GM23248 (cell line): ENCODE data around the gene CASK. TPM values are rescaled to one million over a fixed set of nuclear protein-coding genes. Genes with fewer than 3 reads are reported as not detected.

Source experiments
- DNase-seq: peaks from one replicate; pipeline ENCODE4 v3.0.0-alpha.2; 2015
- H2AFZ ChIP-seq: fragments of 200-600 bp; sonication (generic); 2 replicates; pipeline ENCODE4 v1.6.1; 2016; ENCODE audit warnings: antibody characterized with exemption
- H3F3A ChIP-seq: fragments of 200-600 bp; sonication (generic); 2 replicates; pipeline ENCODE4 v1.6.1; 2016; ENCODE audit warnings: mild to moderate bottlenecking, antibody characterized with exemption, mixed run types; ENCODE audit not compliant: insufficient read depth
- H3K27ac ChIP-seq: fragments of 200-600 bp; sonication (generic); 2 replicates; pipeline ENCODE4 v1.5.1; 2016; ENCODE audit warnings: mild to moderate bottlenecking
- H3K27me3 ChIP-seq: fragments of 200-600 bp; sonication (generic); replicated peaks from 2 replicates; pipeline ENCODE4 v1.6.1; 2016; ENCODE audit warnings: mild to moderate bottlenecking; ENCODE audit not compliant: insufficient read depth
- H3K36me3 ChIP-seq: fragments of 200-600 bp; sonication (generic); 2 replicates; pipeline ENCODE4 v1.6.1; 2016; ENCODE audit warnings: low read depth, mild to moderate bottlenecking
- H3K4me1 ChIP-seq: fragments of 200-600 bp; sonication (generic); 2 replicates; pipeline ENCODE4 v1.6.1; 2016; ENCODE audit warnings: mild to moderate bottlenecking; ENCODE audit not compliant: insufficient read depth
- H3K4me2 ChIP-seq: fragments of 200-600 bp; sonication (generic); one replicate; pipeline ENCODE4 v1.6.1; 2016; ENCODE audit warnings: mild to moderate bottlenecking; ENCODE audit not compliant: unreplicated experiment
- H3K4me3 ChIP-seq: fragments of 200-600 bp; sonication (generic); 2 replicates; pipeline ENCODE4 v1.5.1; 2016; ENCODE audit warnings: mild to moderate bottlenecking
- H3K79me2 ChIP-seq: fragments of 200-600 bp; sonication (generic); 2 replicates; pipeline ENCODE4 v1.6.1; 2016; ENCODE audit warnings: mild to moderate bottlenecking; ENCODE audit not compliant: insufficient read depth
- H3K9ac ChIP-seq: fragments of 200-600 bp; sonication (generic); 2 replicates; pipeline ENCODE4 v1.6.1; 2016; ENCODE audit warnings: mild to moderate bottlenecking
- H3K9me2 ChIP-seq: fragments of 200-600 bp; sonication (generic); 2 replicates; pipeline ENCODE4 v1.6.1; 2016; ENCODE audit warnings: mixed run types, mild to moderate bottlenecking, moderate library complexity; ENCODE audit not compliant: insufficient read depth
- H3K9me3 ChIP-seq: fragments of 200-600 bp; sonication (generic); one replicate; pipeline ENCODE4 v1.6.1; 2017; ENCODE audit warnings: low read depth
- H4K20me1 ChIP-seq: fragments of 200-600 bp; sonication (generic); 2 replicates; pipeline ENCODE4 v1.6.0; 2016; ENCODE audit not compliant: insufficient read depth
- EZH2 ChIP-seq: fragments of 200-600 bp; sonication (generic); IDR thresholded peaks from 2 replicates; pipeline ENCODE4 v1.6.1; 2018; ENCODE audit warnings: antibody characterized with exemption, mild to moderate bottlenecking; ENCODE audit not compliant: insufficient read depth, poor library complexity, severe bottlenecking
- EZH2phosphoT487 ChIP-seq: fragments of 200-600 bp; sonication (generic); IDR thresholded peaks from 2 replicates; pipeline ENCODE4 v1.6.1; 2018; ENCODE audit warnings: antibody characterized with exemption, moderate library complexity, mild to moderate bottlenecking, low read depth; ENCODE audit not compliant: insufficient read depth
- WGBS, 2 experiments: methylation state at CpG; one replicate each; pipeline ENCODE4 v1.1.6; 2015 to 2017; ENCODE audit warnings: low lambda C conversion rate in 2 of 2, low coverage in 1 of 2; ENCODE audit errors: missing lambda C conversion rate in 2 of 2; 5-methylcytosine and 5-hydroxymethylcytosine counted together
- in situ Hi-C: fragments of 300-500 bp; cut with MboI; formaldehyde crosslinking; loops from 2 replicates; pipeline ENCODE4 v1.15.0; 2020
- polyA plus RNA-seq: library from polyadenylated mRNA; unstranded; fragments of >200 nt; fragmentation: Nextera tagmentation; extraction: Ambion mirVana; gene quantifications from 2 replicates; pipeline ENCODE4 v1.2.1, GENCODE V29; 2016
- total RNA-seq: library from RNA; depleted of rRNA; stranded (reverse); fragments of >200 nt; shearing (Covaris generic); gene quantifications from 2 replicates; pipeline ENCODE4 v1.2.3, GENCODE V29; 2014

CASK gene
- total and polyA plus RNA-seq, 2 experiments from 2014 or later: 2.5 to 29.2 TPM

GRCh38 chrX:41708486-41708885 is 214.9 kb downstream of the CASK start:
- H3K79me2 ChIP-seq: no peaks in the 10 kb centered on the region
- WGBS, 2 experiments: 44 to 50% methylated on average over 3 of the region's 3 CpGs
- H3K27ac ChIP-seq: no peak overlapping the region
- no peak overlapping the region for H3K4me2 ChIP-seq
- no peaks in the 10 kb centered on the region for H3K9me3 ChIP-seq
- no peak for DNase-seq
- in situ Hi-C loops: no loop called here
- H3K4me1 ChIP-seq: no peaks in the 10 kb centered on the region
- no peaks in the 10 kb centered on the region for H3K27me3 ChIP-seq
- no peaks in the 10 kb centered on the region for H4K20me1 ChIP-seq
- no peak overlapping the region for H3K4me3 ChIP-seq
- no peaks in the 10 kb centered on the region for H3K9me2 ChIP-seq
- no peaks in the 10 kb centered on the region for H3F3A ChIP-seq
- TF ChIP-seq EZH2 (no peak), EZH2phosphoT487 (no peak)
- no peak overlapping the region for H2AFZ ChIP-seq
- no peak overlapping the region for H3K9ac ChIP-seq
- no peaks in the 10 kb centered on the region for H3K36me3 ChIP-seq

GRCh38 chrX:41707218-41707617 is 216.1 kb downstream of the CASK start:
- Histone ChIP-seq H3K27me3 (no peaks in the 10 kb centered on the region), H4K20me1 (no peaks in the 10 kb centered on the region), H2AFZ (no peak overlapping the region), H3K4me3 (no peak overlapping the region), H3K4me1 (no peaks in the 10 kb centered on the region), H3K9ac (no peak overlapping the region), H3K9me3 (no peaks in the 10 kb centered on the region), H3K36me3 (no peaks in the 10 kb centered on the region), H3F3A (no peaks in the 10 kb centered on the region), H3K4me2 (no peak overlapping the region), H3K27ac (no peak overlapping the region), H3K9me2 (no peaks in the 10 kb centered on the region), H3K79me2 (no peaks in the 10 kb centered on the region)
- no peak for DNase-seq
- in situ Hi-C loops: no loop called here
- no peak for TF ChIP-seq EZH2phosphoT487
- TF ChIP-seq EZH2: no peak
- WGBS, 2 experiments: 100% methylated on average over 1 of the region's 1 CpG

GRCh38 chrX:41705680-41706374 is 217.5 kb downstream of the CASK start:
- no peaks in the 10 kb centered on the region for H3K9me3 ChIP-seq
- no peak for DNase-seq
- H3K4me2 ChIP-seq: no peak overlapping the region
- H3K9me2 ChIP-seq: no peaks in the 10 kb centered on the region
- TF ChIP-seq EZH2: no peak
- TF ChIP-seq EZH2phosphoT487: no peak
- H3K79me2 ChIP-seq: no peaks in the 10 kb centered on the region
- no peaks in the 10 kb centered on the region for H3K4me1 ChIP-seq
- H3F3A ChIP-seq: no peaks in the 10 kb centered on the region
- no peaks in the 10 kb centered on the region for H3K36me3 ChIP-seq
- no peaks in the 10 kb centered on the region for H3K27me3 ChIP-seq
- H3K9ac ChIP-seq: no peak overlapping the region
- in situ Hi-C loops: no loop called here
- no peaks in the 10 kb centered on the region for H4K20me1 ChIP-seq
- no peak overlapping the region for H2AFZ ChIP-seq
- H3K4me3 ChIP-seq: no peak overlapping the region
- H3K27ac ChIP-seq: no peak overlapping the region
- 94 to 97% methylated on average over 3 of the region's 3 CpGs for WGBS, 2 experiments

GRCh38 chrX:41705042-41705441 is 218.3 kb downstream of the CASK start:
- no peaks in the 10 kb centered on the region for H4K20me1 ChIP-seq
- H3F3A ChIP-seq: no peaks in the 10 kb centered on the region
- in situ Hi-C loops: no loop called here
- no peak overlapping the region for H3K27ac ChIP-seq
- H3K27me3 ChIP-seq: no peaks in the 10 kb centered on the region
- no peaks in the 10 kb centered on the region for H3K9me2 ChIP-seq
- H3K4me1 ChIP-seq: no peaks in the 10 kb centered on the region
- H3K4me3 ChIP-seq: no peak overlapping the region
- H3K79me2 ChIP-seq: no peaks in the 10 kb centered on the region
- H3K9ac ChIP-seq: no peak overlapping the region
- H3K36me3 ChIP-seq: no peaks in the 10 kb centered on the region
- no peak for TF ChIP-seq EZH2
- no peak for TF ChIP-seq EZH2phosphoT487
- 78 to 100% methylated on average over 1 of the region's 1 CpG for WGBS, 2 experiments
- no peak for DNase-seq
- H3K9me3 ChIP-seq: no peaks in the 10 kb centered on the region
- no peak overlapping the region for H2AFZ ChIP-seq
- no peak overlapping the region for H3K4me2 ChIP-seq

GRCh38 chrX:41703574-41704029 is 219.8 kb downstream of the CASK start:
- H3K4me2 ChIP-seq: no peak overlapping the region
- H3K36me3 ChIP-seq: no peaks in the 10 kb centered on the region
- H3K9me3 ChIP-seq: no peaks in the 10 kb centered on the region
- no peaks in the 10 kb centered on the region for H3K27me3 ChIP-seq
- no peak for DNase-seq
- in situ Hi-C loops: no loop called here
- no peak overlapping the region for H3K27ac ChIP-seq
- no peak overlapping the region for H2AFZ ChIP-seq
- H3K9ac ChIP-seq: no peak overlapping the region
- H3K4me1 ChIP-seq: no peaks in the 10 kb centered on the region
- H3K9me2 ChIP-seq: no peaks in the 10 kb centered on the region
- no peak for TF ChIP-seq EZH2
- TF ChIP-seq EZH2phosphoT487: no peak
- H3K4me3 ChIP-seq: no peak overlapping the region
- H3K79me2 ChIP-seq: no peaks in the 10 kb centered on the region
- H3F3A ChIP-seq: no peaks in the 10 kb centered on the region
- H4K20me1 ChIP-seq: no peaks in the 10 kb centered on the region
